NCI-H1092 treated with DMSO at 0.1 percent for 48 hours (cell line): ENCODE results near the gene SLC13A1.

ENCODE experiments used
- DNase-seq: peaks from one replicate; lab custom pipeline; 2025; lab: John Stamatoyannopoulos, UW

Gene SLC13A1

DNA sequence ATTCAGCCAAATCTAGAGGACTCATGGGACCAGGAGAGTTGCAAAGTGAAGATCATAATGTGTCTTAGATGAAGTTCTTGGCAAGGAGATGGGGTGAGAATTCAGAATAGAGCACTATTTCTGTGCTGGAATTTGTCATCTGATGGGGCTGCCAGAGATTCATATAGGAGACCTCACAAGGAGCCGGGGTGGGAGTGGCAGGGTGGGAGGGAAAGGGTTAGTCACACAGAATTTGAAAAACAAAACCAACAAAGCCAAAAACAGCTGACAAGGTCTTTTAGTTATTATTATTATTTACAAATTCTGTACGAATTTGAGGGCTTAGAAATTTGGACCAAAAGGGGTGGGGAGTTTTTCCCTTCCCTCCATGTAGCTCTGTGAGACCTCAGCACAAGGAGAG lies 1.7 kb downstream of the SLC13A1 start:
- no peak for DNase-seq

DNA sequence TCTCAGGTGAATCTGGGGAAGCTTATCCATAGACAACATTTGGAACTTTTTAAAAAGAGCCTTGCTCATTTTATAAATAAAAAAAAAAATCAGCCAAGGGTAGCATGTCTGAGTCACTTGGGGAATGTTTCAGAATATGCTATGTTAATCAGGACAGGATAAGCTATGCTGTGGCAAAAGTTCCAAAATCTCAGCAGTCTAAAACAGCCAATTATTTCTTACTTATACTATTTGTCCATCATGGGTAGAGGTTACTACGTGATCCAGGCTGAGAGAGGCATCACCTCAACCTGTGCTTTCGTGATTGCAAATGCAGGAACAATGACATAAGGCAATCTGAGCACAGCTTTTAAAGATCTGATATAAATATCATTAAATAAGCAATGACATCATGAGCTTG lies 6.5 kb downstream of the SLC13A1 start:
- DNase-seq, result no peak

DNA sequence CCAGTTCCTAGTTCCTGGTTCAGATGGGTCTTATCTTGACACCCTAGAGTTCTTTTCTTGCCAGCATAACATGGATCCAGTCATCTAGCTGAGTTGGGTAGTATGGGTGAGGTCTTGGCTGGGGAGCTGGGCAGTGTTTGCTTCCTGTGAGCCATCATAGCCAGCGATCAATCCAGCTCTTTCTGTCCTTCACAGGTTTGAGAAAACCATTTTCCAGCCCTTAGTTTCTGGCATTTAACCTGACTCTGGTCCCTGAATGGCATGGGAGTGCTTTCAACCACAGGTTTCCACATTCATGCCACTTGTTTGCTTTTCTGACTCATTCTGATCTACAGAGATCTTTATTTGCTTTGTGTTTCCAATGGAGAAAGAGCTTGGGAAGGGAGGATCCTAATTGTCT lies 8.6 kb downstream of the SLC13A1 start:
- DNase-seq, result peak; percentile 33

DNA sequence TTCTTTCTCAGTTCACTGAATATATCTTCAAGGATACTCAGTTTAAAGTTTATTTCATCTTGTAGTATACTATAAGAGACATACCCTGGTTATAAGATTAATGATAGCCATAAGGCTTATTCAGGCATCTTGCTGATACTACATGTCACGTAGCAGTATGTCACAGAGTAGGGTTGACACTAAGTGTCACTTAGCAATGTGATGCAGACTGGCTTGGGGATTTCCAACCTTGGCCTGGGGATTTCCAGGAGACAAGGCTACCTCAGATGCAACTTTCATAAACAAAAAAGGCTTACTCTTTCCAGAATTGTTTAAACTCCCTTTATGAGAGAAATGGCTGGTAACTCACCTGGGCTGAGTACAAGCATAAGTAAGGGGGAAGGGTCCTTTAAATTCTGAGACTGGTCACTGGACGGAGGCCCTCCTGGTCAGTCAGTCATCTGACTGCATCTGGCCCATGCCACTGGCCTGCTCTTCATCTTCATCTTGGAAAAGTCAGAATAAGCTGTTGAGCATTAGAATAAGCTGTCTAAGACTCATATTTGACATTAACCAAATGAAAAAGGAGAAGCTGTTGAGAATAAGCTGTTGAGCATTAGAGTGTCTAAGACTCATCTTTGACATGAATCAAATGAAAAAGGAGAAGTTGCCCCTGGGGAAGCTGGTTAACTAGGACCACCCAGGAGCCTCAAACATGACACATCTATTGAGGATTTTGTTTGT lies 9.5 kb downstream of the SLC13A1 start:
- DNase-seq, result no peak

DNA sequence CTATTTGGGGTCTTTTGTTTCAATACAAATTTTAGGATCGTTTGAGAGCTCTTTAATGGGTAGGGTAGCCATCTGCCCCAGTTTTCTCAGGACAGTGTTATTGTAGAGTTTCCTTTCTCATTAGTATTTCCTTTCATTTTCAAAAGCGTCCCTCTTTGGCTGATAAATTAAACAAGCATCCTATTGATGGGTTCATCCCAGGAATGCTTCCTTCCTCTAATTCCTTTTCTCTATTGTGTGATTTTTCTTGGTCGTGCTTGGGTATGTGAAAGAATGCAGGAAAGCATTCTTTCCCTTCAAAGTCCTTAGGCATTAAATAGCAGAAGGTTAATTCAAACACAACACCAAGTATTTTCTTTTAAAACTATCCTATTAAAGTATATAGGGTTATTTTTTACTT lies 14.0 kb downstream of the SLC13A1 start:
- DNase-seq, result no peak

DNA sequence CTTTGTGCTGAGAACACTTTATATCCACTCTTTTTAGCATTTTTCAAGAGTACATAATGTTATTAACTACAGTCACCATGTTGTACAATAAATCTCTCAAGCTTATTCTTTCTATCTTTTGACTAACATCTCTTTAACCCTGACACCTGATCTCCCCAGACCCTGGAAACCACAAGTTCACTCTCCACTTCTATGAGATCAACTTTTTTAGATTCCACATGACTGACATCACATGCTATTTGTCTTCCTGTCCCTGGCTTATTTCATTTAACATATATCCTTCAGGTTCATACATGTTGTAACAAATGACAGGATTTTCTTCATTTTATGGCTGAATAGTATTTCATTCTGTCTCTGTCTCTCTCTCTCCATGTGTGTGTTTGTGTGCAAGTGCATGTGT lies 15.5 kb downstream of the SLC13A1 start:
- no peak for DNase-seq

DNA sequence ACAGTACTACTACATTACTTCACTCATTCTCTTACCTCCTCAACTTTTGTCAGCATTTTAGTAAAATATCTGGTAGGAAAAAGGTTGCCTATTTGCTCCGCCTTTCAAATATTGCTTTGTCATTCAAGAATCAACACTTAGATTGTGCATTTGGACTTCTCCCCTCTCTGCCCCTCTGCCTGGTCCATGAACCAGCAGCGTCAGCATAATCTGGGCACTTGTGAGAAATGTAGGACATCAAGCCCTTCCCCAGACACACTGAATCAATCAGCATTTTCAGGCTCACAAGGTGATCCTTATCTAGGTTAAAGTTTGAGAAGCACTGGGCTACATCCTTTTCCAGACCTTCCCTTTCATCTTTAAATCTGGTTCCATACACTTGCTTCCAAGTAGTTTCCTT lies 16.3 kb downstream of the SLC13A1 start:
- no peak for DNase-seq

DNA sequence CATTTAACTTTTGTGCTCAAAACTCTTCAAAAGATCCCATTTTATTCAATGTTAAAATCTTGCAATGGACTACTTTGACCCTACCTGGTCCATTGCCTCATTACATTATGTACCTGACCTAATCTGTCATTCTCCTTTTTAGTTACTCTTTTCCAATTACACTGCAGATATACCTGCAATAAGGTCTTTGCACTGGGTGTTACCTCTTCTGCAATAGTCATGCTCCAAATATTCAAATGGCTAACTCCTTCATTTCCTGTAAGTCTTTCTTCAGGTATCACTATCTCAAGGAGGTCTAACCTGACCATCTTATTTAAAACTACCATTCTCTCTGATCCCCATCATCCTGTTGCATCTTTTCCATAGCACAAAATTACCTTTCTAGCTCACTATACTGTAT lies 22.3 kb downstream of the SLC13A1 start:
- DNase-seq, result no peak

DNA sequence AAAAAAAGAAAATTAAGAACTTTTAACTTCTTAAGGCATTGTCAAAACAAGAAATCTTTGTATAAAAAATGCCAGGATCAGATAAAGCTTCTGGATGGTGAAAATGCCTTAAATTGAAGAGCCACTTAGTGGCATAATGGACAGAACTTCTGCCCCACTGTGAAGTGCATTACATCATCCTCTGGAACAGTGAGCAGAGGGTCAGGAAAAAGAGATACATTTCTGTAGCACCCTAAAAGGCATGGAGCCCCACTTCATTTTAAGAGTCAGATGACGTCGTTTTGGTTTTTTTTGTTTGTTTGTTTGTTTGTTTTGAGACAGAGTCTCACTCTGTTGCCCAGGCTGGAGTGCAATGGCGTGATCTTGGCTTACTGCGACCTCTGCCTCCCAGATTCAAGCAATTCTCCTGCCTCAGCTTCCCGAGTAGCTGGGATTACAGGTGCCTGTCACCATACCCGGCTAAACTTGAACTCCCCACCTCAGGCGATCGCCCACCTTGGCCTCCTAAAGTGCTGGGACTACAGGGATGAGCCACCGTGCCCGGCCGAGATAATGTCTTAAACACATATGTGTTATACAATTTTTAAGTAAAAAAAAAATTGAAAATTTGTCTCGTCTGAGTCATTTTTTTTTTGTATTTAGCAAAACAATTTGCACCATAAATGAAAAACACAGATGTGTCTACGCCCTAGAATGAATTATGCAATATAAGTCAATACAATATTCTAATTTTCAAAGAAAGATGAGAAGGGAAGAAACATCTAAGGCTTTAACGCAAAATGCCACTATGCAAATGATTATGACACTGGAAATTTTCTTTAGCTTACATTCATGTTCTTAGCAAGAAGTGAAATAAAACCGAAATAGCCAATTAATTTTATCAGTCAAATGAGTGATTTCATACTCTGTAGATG lies 29.2 kb downstream of the SLC13A1 start:
- no peak for DNase-seq

DNA sequence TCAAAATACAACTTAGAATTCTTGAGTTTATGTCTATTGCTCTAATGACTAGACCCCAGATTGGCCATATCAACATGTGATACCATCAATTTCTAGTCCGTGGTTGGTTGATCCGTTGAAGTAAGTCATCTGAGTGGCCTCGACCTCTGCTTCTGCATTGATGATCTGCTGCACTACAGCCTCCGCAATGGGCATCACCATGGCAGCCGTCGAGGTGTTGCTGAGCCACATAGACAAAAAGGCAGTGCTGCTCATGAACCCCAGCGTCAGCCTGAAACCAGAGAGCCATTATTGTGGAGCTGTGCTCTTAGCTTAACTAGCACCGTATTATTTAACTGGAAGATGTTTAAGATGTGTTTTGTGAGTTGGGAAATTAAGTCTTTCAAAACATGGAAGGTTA lies 30.7 kb downstream of the SLC13A1 start:
- DNase-seq, result no peak

DNA sequence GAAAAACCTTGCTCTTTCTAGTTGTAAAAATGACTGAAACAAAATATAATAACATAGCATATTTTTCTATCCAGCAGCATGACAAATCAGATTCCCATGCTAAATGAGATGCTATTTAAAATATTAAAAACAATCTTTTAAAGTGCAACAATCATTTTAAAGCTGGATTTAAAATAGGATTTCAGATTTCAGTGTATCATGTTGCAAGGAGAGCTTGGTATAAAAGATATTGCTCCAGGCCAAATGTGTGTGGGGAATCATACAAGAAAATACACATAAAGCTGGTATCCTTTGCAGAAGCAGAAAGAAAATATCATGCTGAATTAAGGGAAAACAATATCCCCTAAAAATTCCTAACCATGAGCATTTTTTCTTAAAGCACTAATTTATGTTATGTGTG lies 42.2 kb downstream of the SLC13A1 start:
- DNase-seq, result no peak

DNA sequence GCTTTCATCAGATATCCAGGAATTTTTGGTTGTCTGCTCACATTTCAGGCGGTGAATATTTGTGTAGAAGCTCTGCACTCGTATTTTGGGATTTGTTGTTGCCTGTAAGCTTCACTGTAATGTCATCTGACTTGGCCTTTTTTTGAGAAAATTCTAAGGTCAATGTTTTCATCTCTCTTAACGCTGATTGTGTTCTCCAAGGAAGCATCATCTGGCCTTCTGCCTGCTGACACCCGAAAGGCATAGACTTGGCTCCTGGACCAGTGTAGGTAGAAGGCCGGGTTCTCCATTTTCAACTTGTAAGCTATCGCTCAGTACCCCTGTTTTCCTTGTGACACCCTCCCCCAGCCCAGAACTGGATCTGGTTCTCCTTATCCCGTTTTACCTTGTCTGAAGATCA lies 44.2 kb downstream of the SLC13A1 start:
- DNase-seq, result no peak

DNA sequence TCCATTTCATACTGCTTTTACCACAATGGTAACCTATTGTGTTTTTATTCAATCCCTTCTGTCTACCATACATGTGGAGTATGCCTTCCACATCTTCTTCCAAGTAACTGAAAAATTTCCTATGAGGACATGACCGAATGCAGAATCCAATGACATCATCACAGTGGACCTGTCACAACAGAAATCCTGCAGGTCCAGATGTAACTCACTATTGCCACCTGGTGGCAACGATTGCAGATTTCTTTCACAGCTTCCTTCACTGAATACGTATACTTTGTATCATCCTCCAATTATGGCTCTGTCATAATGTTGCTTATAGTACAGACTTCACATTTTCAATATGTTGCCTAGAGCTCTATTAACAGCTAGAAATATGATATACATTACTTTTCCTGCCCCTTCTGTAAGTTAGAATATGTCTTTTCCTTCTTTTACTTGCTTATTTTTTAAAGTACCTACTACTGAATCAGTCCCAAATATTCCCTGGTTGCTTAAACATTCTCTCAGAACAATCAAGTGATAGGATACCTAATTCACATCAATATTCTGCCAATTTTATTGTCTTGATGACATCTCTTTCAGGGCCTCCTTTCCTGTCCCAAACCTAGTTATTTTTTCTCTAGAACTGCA lies 45.4 kb downstream of the SLC13A1 start:
- DNase-seq, result peak; percentile 89

DNA sequence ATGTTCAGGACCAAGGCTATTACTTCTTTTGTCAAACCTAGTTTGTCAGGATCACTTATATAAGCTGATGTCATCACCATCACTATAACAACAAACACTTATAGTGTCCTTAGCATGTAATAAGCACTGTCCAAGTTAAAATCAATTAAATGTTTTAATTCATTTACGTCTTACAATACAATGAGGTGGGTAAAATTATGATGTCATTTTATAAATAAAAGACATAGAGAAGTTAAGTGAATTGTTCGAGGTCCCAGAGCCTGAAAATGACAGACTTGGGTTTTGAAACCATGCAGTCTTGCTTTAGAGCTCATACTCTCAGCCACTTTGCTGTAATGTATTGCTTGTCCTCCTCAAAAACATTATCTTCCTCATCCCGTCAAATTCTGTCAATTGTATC lies 48.3 kb downstream of the SLC13A1 start:
- no peak for DNase-seq

DNA sequence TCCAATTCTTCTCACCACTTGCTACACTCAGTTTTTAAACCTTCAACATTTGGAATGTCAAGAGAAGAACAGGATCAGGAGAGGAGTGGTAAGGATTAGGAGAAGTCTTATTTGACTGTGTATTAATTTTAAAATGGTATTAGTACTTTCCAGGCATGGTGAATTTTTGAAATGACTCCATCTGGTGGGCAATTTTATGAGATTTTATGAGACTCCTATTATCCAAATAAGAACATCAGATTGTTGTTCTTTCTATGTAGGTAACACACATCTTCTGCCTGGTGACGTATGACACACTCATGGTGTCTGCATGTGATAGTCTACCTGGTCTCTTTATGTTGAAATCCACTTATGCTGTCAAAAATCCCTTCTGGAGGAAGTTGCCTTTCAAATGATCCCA lies 51.0 kb downstream of the SLC13A1 start:
- no peak for DNase-seq

DNA sequence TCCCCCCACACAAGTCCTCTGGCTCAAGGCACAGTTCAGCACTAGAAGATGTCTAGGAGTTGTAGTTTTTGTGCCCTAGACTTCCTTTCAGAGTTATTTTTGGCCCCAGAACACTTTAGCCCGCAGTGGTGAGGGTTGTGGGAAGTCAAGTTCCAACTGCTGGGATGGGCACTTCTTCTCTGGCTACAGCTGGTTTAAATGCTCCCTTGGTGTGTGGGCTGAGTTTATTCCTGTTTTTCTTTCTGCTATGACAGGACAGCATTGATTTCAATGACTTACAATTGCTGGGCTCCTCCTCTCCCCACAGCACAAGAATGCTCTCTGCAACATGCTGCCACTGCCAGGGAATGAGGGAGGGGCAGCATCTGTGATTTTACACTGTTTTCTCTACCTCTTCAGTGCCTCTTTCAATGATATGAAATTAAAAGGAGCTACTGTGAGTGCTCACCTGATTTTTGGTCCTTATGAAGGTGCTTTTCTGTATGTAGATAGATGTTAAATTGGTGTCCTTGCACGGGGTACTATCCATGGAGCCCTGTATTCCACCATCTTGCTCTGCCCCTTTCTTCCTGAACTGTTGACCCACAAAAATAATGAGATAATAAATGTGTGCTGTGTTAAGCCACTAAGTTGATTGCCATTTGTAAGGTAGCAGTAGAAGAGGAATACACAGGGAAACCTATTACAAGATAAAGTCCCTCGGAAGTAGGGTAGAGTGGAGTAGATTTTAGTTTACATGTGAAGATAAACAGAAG lies 56.3 kb downstream of the SLC13A1 start:
- no peak for DNase-seq

DNA sequence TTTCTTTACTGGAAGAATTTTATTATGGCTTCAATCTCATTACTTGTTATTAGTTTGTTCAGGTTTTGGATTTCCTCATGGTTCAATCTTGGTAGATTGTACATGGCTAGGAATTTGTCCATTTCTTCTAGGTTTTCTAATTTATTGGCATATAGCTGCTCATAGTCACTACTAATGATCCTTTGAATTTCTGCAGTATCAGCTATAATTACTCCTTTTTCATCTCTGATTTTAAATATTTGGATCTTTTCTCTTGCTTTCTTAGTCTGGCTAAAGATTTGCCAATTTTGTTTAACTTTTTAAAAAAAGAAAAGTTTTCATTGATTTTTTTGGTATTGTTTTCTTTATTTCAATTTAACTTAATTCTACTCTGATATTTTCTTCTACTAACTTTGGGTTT lies 59.2 kb downstream of the SLC13A1 start:
- DNase-seq, result no peak

DNA sequence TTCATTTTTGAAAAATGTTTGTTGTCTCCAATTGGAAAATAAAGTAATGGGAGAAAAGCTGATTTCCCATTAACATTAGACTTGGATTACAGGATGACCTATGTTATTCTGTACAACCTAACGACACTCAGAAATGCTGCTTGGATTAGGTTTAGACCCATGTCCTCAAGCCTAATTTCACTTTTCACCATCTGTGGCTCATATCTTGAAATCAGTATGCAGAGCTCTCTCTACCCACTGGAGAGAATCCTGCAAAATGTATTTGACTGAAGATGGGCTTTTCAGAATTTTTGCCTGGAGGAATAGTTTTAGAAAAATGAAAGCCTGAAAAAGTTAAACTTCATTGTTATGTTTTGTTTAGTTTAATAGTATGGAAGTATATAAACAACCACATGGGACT lies 63.8 kb downstream of the SLC13A1 start:
- DNase-seq, result no peak

DNA sequence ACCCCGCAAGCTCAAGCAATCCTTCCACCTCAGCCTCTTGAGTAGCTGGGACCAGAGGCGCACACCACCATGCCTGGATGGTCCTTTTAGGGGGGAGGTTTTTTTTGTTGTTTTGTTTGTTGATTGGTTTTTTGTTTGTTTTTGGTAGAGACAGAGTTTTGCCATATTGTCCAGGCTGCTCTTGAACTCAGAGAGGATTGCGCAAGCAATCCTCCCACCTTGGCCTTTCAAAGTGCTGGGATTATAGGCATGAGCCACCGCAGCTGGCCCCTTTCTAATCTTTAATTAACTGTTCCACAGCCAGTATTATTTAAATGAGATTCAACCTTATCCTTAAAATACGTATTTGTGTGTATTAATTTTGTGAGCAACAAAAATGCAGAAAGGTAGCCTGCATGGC lies 65.8 kb downstream of the SLC13A1 start:
- DNase-seq, result no peak

DNA sequence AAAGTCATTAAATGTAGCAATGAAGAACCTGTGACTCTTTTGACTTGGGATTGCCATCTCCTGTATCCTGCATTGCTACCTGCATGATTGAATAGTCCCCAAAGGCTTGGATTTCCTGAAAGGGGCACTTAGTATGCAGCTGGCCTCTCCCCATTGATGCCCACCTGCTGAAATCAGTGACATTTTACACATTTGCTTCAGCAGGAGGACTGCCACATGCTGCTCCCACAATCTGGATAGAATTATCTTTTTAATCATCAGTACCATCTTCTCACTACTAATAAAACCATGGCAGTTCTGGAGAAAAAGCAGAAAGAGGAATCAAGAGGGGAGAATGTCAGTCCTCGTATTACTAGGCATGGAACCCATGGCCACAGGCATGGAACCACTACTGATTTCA lies 67.8 kb downstream of the SLC13A1 start:
- DNase-seq, result no peak

DNA sequence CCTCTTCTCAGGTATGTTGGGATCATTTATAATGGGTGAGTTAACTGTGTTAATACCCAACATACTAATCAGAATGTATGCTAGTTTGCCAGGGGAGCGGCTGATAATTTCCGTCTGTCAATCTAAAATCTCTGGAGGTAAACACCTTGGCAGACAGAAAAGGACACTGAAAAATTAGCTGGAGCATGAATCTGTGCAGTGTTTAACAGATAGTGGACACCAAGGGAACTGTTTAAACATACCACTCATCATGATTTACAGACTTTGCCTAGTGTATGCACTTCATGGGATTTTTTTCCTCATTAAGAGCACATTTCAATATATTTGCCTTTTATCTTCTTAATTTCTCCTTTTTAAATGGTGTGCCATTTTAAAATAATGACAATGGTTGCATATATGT lies 68.2 kb downstream of the SLC13A1 start:
- no peak for DNase-seq

DNA sequence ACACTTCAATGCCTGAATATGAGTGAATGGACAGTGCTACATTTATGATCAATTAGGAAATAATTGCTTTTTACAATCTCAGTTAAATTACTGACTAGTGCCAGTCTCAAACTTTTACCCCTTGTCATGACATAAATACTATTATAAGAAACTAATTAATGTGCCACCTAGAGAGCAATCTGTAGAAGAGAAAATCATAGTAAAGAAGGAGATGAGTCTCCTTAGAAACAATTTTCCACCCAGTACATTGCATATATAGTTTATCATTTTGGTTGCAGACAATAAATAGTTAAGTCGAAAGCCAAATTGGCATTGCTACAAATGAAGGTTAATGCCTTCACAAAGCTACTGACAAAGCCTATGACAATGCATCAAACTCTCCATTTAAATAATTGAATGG lies 68.6 kb downstream of the SLC13A1 start:
- no peak for DNase-seq
